CD4-positive, alpha-beta T cell (primary cell): ENCODE measurements around the gene CABLES2. TPM values are rescaled to one million over a fixed set of nuclear protein-coding genes. Genes with fewer than 3 reads are reported as not detected.
A peak's percentile ranks its signal among the peaks of the same experiment; 100 is the strongest.

Experiments used
- ATAC-seq: fragments of 200-7000 bp; cut with Tn5 transposase; one replicate; pipeline ENCODE4 v1.10.0; 2022; ENCODE audit warnings: mild to moderate bottlenecking; ENCODE audit not compliant: poor library complexity
- CTCF ChIA-PET: fragments of 350-600 bp; sonication (Branson Sonifier 250); formaldehyde crosslinking; loops from one replicate; lab custom pipeline; 2021; ENCODE audit warnings: antibody characterized with exemption, inconsistent platforms; lab: Charles Lee
- POLR2A ChIA-PET: fragments of 350-600 bp; sonication (Branson Sonifier 250); formaldehyde crosslinking; loops from one replicate; lab custom pipeline; 2021; ENCODE audit warnings: antibody characterized with exemption, inconsistent platforms; lab: Charles Lee
- DNase-seq, 14 experiments: peaks; one replicate each; pipeline ENCODE4 v3.0.0-alpha.2; 2013 to 2020; ENCODE audit warnings: mixed read lengths in 2 of 14
- H3K27ac ChIP-seq, 2 donors: one replicate each; pipeline versions ENCODE4 v1.5.1 to v1.7.0; 2013; ENCODE audit warnings: low read length in 2 of 2, low read depth in 1 of 2, mild to moderate bottlenecking in 1 of 2
- H3K27me3 ChIP-seq, 2 experiments: 1 replicate in 1 of 2; 2 replicates in 1 of 2; pipeline versions ENCODE4 v1.6.1 to v1.7.0; 2013; ENCODE audit warnings: low read length in 2 of 2, control low read depth in 1 of 2, mild to moderate bottlenecking in 1 of 2, moderate library complexity in 1 of 2; ENCODE audit not compliant: insufficient read depth in 2 of 2, control insufficient read depth in 1 of 2
- H3K36me3 ChIP-seq: one replicate; pipeline ENCODE4 v1.6.1; 2013; ENCODE audit warnings: low read length, control low read depth; ENCODE audit not compliant: insufficient read depth
- H3K4me1 ChIP-seq: one replicate; pipeline ENCODE4 v1.6.1; 2013; ENCODE audit warnings: low read length, control low read depth; ENCODE audit not compliant: insufficient read depth
- H3K4me3 ChIP-seq: one replicate; pipeline ENCODE4 v1.5.1; 2013; ENCODE audit warnings: mild to moderate bottlenecking, low read length, moderate library complexity
- H3K9me3 ChIP-seq, 2 experiments: 1 replicate in 1 of 2; 2 replicates in 1 of 2; pipeline versions ENCODE4 v1.6.1 to v1.7.0; 2013; ENCODE audit warnings: low read length in 2 of 2, mild to moderate bottlenecking in 2 of 2, control low read depth in 1 of 2, moderate library complexity in 1 of 2; ENCODE audit not compliant: control insufficient read depth in 1 of 2, insufficient read depth in 1 of 2
- H3K27ac Mint-ChIP-seq: one replicate; pipeline ENCODE4 v1.8.0; 2020; ENCODE audit warnings: mixed read lengths
- H3K27me3 Mint-ChIP-seq: one replicate; pipeline ENCODE4 v1.8.0; 2021; ENCODE audit warnings: mixed read lengths
- H3K36me3 Mint-ChIP-seq: one replicate; pipeline ENCODE4 v1.8.0; 2021; ENCODE audit warnings: low read depth, mixed read lengths
- H3K4me1 Mint-ChIP-seq: one replicate; pipeline ENCODE4 v1.8.0; 2021; ENCODE audit warnings: low read depth, mixed read lengths
- H3K4me3 Mint-ChIP-seq: one replicate; pipeline ENCODE4 v1.8.0; 2020; ENCODE audit warnings: mild to moderate bottlenecking, mixed read lengths
- H3K9me3 Mint-ChIP-seq: one replicate; pipeline ENCODE4 v1.8.0; 2020; ENCODE audit warnings: mixed read lengths
- intact Hi-C, 2 experiments: fragments of 100-400 bp; cut with DNase I in 1 of 2; cut with micrococcal nuclease in 1 of 2; formaldehyde crosslinking; loops; one replicate each; pipeline versions ENCODE4 v1.15.1 to v1.9.0; 2023 to 2025; cut with DNase I, micrococcal nuclease
- total RNA-seq, 174 experiments: library from RNA in 2 of 174; stranded (reverse) in 2 of 174; gene quantifications; one replicate each; pipeline ENCODE4 v1.2.3 and lab custom pipeline; 2021 to 2026
- TF ChIP-seq, protein P1 (sequence below): fragments of 200-600 bp; IDR thresholded peaks from one replicate; pipeline ENCODE4 v1.8.0; 2022; ENCODE audit warnings: antibody characterized with exemption, mild to moderate bottlenecking

CABLES2 gene
- total RNA-seq, 2 experiments from 2014 or later: 4.4 TPM

DNA sequence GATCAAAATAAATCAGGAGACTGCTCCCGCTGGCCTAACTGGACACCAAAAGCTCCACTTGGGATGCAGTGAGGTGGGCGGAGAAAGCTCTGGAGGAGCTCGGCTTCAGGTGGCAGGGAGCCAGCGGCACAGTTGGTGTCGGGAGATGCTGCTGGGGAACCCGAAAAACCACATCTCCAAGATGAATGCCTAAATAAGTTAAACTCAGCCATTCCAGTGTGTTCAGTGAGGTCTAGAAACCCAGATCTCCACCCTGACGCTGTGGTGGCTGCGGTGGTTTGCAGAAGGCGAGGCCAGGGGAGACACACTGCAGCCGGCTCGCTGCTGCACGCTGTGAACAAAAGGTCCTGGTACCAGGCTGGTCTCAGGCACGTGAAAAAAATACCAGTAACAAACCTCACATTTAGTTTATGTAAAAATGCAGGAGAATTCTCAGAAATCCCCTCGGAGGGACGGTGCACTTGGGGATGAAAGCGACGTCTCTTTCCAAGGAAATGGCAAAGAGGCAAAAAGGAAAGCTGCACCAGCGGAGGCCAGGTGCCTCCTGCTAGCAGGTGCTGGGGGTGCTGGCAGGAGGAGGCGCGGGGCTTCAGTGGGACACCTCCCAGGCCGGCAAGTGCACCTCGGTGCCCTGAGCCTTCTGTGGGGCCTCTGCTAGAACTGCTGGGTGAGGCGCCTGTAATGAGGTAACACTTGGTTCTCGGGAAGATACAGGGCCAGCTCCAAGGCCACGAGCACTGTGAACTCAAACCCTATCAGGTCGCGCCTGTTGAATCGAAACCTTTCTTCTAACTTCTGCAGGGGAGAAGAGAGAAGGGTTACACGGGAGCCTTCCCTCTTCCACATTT, 16.5 kb downstream of the CABLES2 start:
- H3K27ac Mint-ChIP-seq: no peak overlapping the region
- Histone ChIP-seq H3K27ac (no peak overlapping the region), H3K9me3 (no peaks in the 10 kb centered on the region), H3K4me1 (peaks cover 28% of the 10 kb centered on the region), H3K36me3 (peaks cover 46% of the 10 kb centered on the region), H3K4me3 (no peak overlapping the region), H3K27me3 (no peaks in the 10 kb centered on the region)
- DNase-seq (no peak), ATAC-seq (no peak)
- TF ChIP-seq, protein P1, sequence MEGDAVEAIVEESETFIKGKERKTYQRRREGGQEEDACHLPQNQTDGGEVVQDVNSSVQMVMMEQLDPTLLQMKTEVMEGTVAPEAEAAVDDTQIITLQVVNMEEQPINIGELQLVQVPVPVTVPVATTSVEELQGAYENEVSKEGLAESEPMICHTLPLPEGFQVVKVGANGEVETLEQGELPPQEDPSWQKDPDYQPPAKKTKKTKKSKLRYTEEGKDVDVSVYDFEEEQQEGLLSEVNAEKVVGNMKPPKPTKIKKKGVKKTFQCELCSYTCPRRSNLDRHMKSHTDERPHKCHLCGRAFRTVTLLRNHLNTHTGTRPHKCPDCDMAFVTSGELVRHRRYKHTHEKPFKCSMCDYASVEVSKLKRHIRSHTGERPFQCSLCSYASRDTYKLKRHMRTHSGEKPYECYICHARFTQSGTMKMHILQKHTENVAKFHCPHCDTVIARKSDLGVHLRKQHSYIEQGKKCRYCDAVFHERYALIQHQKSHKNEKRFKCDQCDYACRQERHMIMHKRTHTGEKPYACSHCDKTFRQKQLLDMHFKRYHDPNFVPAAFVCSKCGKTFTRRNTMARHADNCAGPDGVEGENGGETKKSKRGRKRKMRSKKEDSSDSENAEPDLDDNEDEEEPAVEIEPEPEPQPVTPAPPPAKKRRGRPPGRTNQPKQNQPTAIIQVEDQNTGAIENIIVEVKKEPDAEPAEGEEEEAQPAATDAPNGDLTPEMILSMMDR: no peak
- H3K9me3 Mint-ChIP-seq: no peaks in the 10 kb centered on the region
- H3K4me1 Mint-ChIP-seq: peaks cover 32% of the 10 kb centered on the region
- CTCF ChIA-PET: interaction anchor here (0.5 kb wide), 1 partner anchor 26 kb away, joined by 3 read pairs; no protein-coding TSS in a partner anchor
- peak overlapping the region; percentile 10 for H3K4me3 Mint-ChIP-seq
- intact Hi-C loops: no loop called here
- peaks cover 56% of the 10 kb centered on the region for H3K36me3 Mint-ChIP-seq
- POLR2A ChIA-PET: interaction anchor here (0.6 kb wide), 1 partner anchor 526 kb away, joined by 3 read pairs; no protein-coding TSS in a partner anchor
- H3K27me3 Mint-ChIP-seq: no peaks in the 10 kb centered on the region

DNA sequence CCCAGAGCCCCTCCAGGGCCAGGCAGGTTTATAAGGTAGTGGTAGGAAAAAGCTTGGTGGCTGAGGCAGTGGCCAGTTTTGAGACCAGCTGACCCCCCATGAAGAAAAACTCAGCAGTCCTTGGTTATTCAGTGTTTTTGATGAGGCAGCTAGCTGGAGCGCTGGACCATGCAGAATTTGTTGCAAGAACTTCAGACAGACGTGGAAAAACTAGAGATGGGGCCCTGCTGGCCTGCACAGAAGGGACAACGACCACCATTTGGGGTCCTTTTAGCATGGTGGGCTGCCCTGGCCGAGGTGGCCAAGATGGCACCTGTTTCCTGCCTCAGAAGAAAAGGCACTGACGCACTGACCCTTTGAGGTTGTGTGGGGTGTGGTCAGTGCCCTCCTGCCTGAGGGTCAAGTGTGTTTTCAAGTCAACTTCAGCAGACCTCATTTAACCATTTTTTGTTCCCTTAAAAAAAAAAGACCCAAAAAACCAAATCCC, 17.4 kb downstream of the CABLES2 start:
- Histone ChIP-seq H3K4me1 (peaks cover 33% of the 10 kb centered on the region), H3K27me3 (no peaks in the 10 kb centered on the region), H3K4me3 (no peak overlapping the region), H3K27ac (no peak overlapping the region), H3K9me3 (no peaks in the 10 kb centered on the region), H3K36me3 (peaks cover 45% of the 10 kb centered on the region)
- ChIA-PET CTCF (no interaction called here), POLR2A (no interaction called here)
- Mint-ChIP-seq H3K27me3 (no peaks in the 10 kb centered on the region), H3K9me3 (no peaks in the 10 kb centered on the region), H3K4me3 (no peak overlapping the region), H3K4me1 (peaks cover 38% of the 10 kb centered on the region), H3K27ac (peak overlapping the region; percentile 91), H3K36me3 (peaks cover 47% of the 10 kb centered on the region)
- ATAC-seq: no peak
- TF ChIP-seq, protein P1: no peak
- intact Hi-C loops: loop anchor here (5.0 to 10.0 kb wide), 3 partner anchors 267 to 825 kb away; partner anchors contain the start of genes LSM14B (in 1 of the 2), MRGBP (in 1 of the 2) and YTHDF1 (in 1 of the 2)
- DNase-seq: no peak

DNA sequence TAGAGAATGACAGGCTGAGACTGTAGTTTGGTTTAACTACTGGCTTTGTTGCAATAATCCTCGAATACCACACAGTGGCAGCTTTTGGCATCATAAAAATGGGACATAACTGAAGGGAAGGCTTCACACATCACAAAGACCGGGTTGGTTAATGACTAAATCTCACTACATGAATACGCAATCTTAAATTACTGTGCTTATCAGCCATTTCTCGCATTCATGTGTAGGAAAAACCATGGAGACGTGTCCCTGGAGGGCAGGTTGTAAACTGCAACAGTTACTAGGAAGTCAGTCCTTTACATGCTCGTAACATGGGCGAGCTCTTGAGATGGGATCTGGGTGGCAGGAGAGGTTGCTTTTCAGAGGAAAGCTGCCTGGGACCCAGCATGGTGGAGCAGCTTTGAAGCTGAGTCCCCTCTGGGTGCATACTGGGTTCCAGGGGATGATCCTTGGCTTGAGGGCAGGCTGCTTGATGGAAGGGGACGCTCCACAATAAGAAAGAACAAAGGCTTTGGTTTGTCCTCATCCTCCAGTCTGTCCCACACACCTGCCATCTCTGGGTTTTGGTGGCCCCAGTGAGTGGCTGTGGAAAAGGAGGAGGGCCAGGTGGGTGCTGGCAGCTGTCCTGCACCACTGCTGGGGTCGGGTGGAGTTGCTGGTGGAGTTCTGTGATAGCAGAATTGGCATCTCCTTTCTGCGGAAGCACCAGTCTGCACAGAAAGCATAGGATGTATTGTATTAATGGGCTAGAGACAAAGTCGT, 18.1 kb downstream of the CABLES2 start:
- no peak overlapping the region for H3K4me3 ChIP-seq
- DNase-seq (no peak), ATAC-seq (no peak)
- H3K27ac ChIP-seq: no peak overlapping the region
- ChIA-PET CTCF (no interaction called here), POLR2A (interaction anchor here (0.8 kb wide), 1 partner anchor 18 kb away, joined by 4 read pairs; no protein-coding TSS in a partner anchor)
- H3K4me1 ChIP-seq: peaks cover 33% of the 10 kb centered on the region
- Mint-ChIP-seq H3K36me3 (peaks cover 46% of the 10 kb centered on the region), H3K27me3 (no peaks in the 10 kb centered on the region), H3K4me1 (peaks cover 38% of the 10 kb centered on the region), H3K27ac (peak overlapping the region; percentile 91), H3K4me3 (peak overlapping the region; percentile 95), H3K9me3 (no peaks in the 10 kb centered on the region)
- intact Hi-C loops: loop anchor here (5.0 to 10.0 kb wide), 3 partner anchors 267 to 826 kb away; partner anchors contain the start of genes LSM14B (in 1 of the 2), MRGBP (in 1 of the 2) and YTHDF1 (in 1 of the 2)
- peaks cover 39% of the 10 kb centered on the region for H3K36me3 ChIP-seq
- H3K9me3 ChIP-seq: no peaks in the 10 kb centered on the region
- no peaks in the 10 kb centered on the region for H3K27me3 ChIP-seq
- TF ChIP-seq, protein P1: no peak
